Lung (tissue), 12 donors: Measurements from ENCODE around the gene FBXO10. TPM values are rescaled to one million over a fixed set of nuclear protein-coding genes. Genes with fewer than 3 reads are reported as not detected.

Experiments
- ATAC-seq: fragments of 200-7000 bp; cut with Tn5 transposase; one replicate; pipeline ENCODE4 v1.9.1; 2020; ENCODE audit warnings: moderate number of reproducible peaks; ENCODE audit not compliant: insufficient read depth, low FRiP score
- DNase-seq, 3 donors: peaks; one replicate each; pipeline ENCODE4 v3.0.0-alpha.2; 2013 to 2017
- H3K27ac ChIP-seq, 2 donors: one replicate each; pipeline ENCODE4 v1.5.1; 2013; ENCODE audit warnings: mild to moderate bottlenecking in 2 of 2, moderate library complexity in 2 of 2, control low read depth in 1 of 2, inconsistent platforms in 1 of 2, low read depth in 1 of 2, low read length in 1 of 2
- H3K27me3 ChIP-seq, 3 donors: one replicate each; pipeline ENCODE4 v1.5.1; 2013; ENCODE audit warnings: low read length in 2 of 3; ENCODE audit not compliant: control insufficient read depth in 3 of 3, insufficient read depth in 3 of 3
- H3K36me3 ChIP-seq, 4 donors: one replicate each; pipeline ENCODE4 v1.5.1; 2013; ENCODE audit warnings: low read length in 4 of 4, mild to moderate bottlenecking in 1 of 4, moderate library complexity in 1 of 4; ENCODE audit not compliant: control insufficient read depth in 4 of 4, insufficient read depth in 4 of 4
- H3K4me1 ChIP-seq, 5 donors: one replicate each; pipeline ENCODE4 v1.5.1; 2013; ENCODE audit warnings: low read length in 5 of 5, mild to moderate bottlenecking in 2 of 5, moderate library complexity in 1 of 5; ENCODE audit not compliant: control insufficient read depth in 5 of 5, insufficient read depth in 5 of 5
- H3K4me3 ChIP-seq: one replicate; pipeline ENCODE4 v1.5.1; 2013; ENCODE audit warnings: mild to moderate bottlenecking, control low read depth, moderate library complexity
- H3K9ac ChIP-seq, 2 donors: one replicate each; pipeline ENCODE4 v1.5.1; 2013; ENCODE audit warnings: low read length in 2 of 2, control low read depth in 1 of 2; ENCODE audit not compliant: insufficient read depth in 1 of 2
- H3K9me3 ChIP-seq, 4 donors: one replicate each; pipeline ENCODE4 v1.5.1; 2013; ENCODE audit warnings: low read length in 3 of 4, mild to moderate bottlenecking in 1 of 4, moderate library complexity in 1 of 4; ENCODE audit not compliant: control insufficient read depth in 4 of 4, insufficient read depth in 3 of 4
- WGBS, 2 donors: extraction: QIAGEN DNeasy Blood & Tissue Kit; methylation state at CpG; one replicate each; pipeline ENCODE4 v1.1.7; 2013; 5-methylcytosine and 5-hydroxymethylcytosine counted together
- polyA plus RNA-seq, 2 donors: library from polyadenylated mRNA; stranded (reverse); fragments of 200-250 nt; gene quantifications; one replicate each; pipeline ENCODE4 v1.2.1, GENCODE V29; 2013
- total RNA-seq, 2 donors: library from RNA; depleted of rRNA in 1 of 2; stranded (reverse); fragments of >200 nt in 1 of 2; gene quantifications; one replicate each; pipeline ENCODE4 v1.2.1, GENCODE V29; 2014 to 2021
- TF ChIP-seq, protein P1 (sequence below): IDR thresholded peaks from 2 replicates; pipeline ENCODE4 v1.5.1; 2012; ENCODE audit warnings: mild to moderate bottlenecking; ENCODE audit errors: control extremely low read depth, extremely low read depth
- donor health status: control.
- donor health status: control.
- donor health status: Bipolar disorder and iron deficiency.
- donor health status: healthy.
- donor health status: DM: yes; HTN: yes; CAD: no.

The FBXO10 gene
- total and polyA plus RNA-seq, 4 donors: 2.6 to 6.3 (median 4.0) TPM

DNA sequence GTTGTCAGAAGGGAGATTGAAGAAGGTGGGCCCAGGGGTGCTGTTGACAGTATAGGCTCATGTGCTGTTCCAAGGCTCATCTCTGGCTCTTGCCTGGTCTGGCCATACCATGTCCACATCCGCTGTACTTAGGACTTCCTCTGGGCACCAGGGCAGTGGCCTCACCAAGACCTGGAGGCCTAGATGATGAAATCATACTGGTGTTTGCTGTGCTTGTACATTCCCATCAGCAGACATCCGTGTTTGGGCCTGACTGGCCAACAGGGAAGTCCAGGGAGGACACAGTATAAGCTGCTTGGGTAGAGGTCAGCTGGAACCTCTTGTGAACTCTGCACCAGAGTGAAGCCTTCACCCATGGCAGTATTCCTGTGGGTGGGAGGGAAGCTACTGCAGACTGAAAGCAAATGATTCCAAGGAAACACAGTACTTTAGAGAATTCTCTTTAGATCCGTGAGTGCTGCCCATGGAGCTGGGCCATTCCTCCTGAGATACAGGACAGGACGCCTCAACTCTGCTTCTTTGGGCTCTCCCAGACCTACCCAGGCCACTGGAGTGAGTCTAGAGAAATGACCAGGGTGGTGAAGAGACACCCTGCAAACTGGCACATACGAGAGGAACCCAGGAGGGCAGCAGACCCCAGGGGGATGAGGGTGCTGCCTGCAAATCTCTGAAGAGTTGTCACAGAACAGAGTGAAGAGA lies 67.9 kb downstream of the FBXO10 start:
- no peaks in the 10 kb centered on the region for H3K9me3 ChIP-seq
- H3K9ac ChIP-seq: no peak overlapping the region
- no peak overlapping the region for H3K27ac ChIP-seq
- H3K36me3 ChIP-seq: peaks cover 9 to 20% (median 17%) of the 10 kb centered on the region in 4 donors
- H3K4me1 ChIP-seq: no peaks in the 10 kb centered on the region
- H3K4me3 ChIP-seq: no peak overlapping the region
- WGBS, 2 donors: 91 to 92% methylated on average over 5 of the region's 5 CpGs
- ATAC-seq (no peak), DNase-seq (no peak)
- TF ChIP-seq, protein P1, sequence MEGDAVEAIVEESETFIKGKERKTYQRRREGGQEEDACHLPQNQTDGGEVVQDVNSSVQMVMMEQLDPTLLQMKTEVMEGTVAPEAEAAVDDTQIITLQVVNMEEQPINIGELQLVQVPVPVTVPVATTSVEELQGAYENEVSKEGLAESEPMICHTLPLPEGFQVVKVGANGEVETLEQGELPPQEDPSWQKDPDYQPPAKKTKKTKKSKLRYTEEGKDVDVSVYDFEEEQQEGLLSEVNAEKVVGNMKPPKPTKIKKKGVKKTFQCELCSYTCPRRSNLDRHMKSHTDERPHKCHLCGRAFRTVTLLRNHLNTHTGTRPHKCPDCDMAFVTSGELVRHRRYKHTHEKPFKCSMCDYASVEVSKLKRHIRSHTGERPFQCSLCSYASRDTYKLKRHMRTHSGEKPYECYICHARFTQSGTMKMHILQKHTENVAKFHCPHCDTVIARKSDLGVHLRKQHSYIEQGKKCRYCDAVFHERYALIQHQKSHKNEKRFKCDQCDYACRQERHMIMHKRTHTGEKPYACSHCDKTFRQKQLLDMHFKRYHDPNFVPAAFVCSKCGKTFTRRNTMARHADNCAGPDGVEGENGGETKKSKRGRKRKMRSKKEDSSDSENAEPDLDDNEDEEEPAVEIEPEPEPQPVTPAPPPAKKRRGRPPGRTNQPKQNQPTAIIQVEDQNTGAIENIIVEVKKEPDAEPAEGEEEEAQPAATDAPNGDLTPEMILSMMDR: no peak
- H3K27me3 ChIP-seq: no peaks in the 10 kb centered on the region

DNA sequence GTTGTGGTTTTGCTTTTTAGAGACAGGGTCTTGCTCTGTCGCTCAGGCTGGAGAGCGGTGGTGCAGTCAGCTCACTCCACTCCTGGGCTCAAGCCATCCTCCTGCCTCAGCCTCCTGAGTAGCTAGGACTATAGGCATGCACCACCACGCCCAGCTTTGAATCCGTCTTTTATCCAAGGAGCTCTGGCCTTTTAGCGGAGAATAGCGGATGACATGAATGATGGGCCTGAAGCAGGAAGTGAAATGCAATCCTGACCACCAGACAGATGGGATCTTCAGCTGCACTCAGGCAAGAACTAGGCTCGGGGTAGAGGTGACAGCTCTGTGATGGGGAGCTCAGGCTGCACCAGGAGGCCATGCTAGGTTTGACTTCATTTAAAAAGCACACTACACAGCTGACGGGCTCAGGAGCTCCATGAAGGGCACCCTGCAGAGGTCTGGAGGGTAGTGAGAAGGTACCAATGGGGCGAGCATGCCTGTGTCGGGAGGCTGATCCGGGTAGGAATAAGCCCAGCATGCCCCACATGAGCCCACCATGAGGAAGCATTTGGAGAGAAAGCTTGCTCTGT lies 68.5 kb downstream of the FBXO10 start:
- TF ChIP-seq, protein P1: no peak
- Histone ChIP-seq H3K9ac (no peak overlapping the region), H3K27me3 (no peaks in the 10 kb centered on the region), H3K27ac (no peak overlapping the region), H3K4me1 (no peaks in the 10 kb centered on the region), H3K4me3 (no peak overlapping the region), H3K36me3 (peaks cover 13 to 24% (median 20%) of the 10 kb centered on the region in 4 donors), H3K9me3 (no peaks in the 10 kb centered on the region)
- no peak for DNase-seq
- no peak for ATAC-seq
- WGBS, 2 donors: 94 to 96% methylated on average over 11 of the region's 11 CpGs

DNA sequence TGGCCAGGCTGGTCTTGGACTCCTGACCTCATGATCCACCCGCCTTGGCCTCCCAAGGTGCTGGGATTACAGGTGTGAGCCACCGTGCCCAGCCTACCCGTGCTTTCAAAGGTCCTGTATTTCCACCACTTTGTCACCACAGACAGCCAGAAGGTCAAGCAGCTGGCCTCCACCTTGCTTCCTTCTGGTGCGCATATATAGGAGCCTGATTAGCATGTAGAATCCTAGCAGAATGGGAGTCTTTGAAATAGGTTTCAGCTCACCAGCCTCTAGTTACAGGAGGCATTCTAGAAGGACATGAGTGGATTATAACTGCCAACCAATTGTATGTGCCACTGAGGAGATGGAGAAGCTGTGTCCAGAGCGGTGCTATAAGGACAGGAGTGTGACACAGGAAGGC lies 71.6 kb downstream of the FBXO10 start:
- no peak overlapping the region for H3K27ac ChIP-seq
- whole genome bisulfite sequencing, 2 donors: 92 to 99% methylated on average over 5 of the region's 5 CpGs
- H3K4me3 ChIP-seq: no peak overlapping the region

More for the DNA sequence above, 71.6 kb downstream of the FBXO10 start:
- ATAC-seq (no peak), DNase-seq (no peak)
- no peak overlapping the region for H3K9ac ChIP-seq
- no peaks in the 10 kb centered on the region for H3K4me1 ChIP-seq
- no peaks in the 10 kb centered on the region for H3K27me3 ChIP-seq
- TF ChIP-seq, protein P1: no peak
- H3K9me3 ChIP-seq: no peaks in the 10 kb centered on the region
- H3K36me3 ChIP-seq: peaks cover 24 to 40% (median 32%) of the 10 kb centered on the region in 4 donors
